ENCODE measurements around the gene RANBP17. TPM values are rescaled to one million over a fixed set of nuclear protein-coding genes. Genes with fewer than 3 reads are reported as not detected.

RANBP17 gene
- total and polyA plus RNA-seq, 2 of the 4 experiments (the other 2 are of a cell fraction): 8.2 to 29.0 TPM

DNA sequence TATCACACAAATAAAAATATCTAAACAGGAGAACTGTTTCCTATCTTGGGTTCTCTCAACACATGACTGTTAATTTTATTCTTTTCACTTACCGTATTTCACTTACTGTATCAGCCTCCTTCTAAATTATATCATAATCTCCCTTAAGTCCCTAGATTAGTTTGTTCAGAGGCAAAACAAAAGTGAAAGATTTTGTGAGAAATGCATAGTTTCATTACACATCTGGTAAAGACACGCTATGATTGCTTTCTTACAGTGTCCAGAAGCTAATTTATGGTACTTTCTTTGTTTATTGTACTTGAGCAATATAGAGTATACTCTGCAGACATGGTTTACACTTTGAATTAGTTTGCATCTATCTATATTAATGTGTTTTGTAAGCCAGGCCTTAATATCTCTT, 287.5 kb downstream of the RANBP17 start:
- Histone ChIP-seq H2AFZ (replicated peaks; ENCODE audit: low read length, poor library complexity) (no peak overlapping the region), H3K14ac (replicated peaks; ENCODE audit: low read depth, low read length) (no peak overlapping the region), H3K4me2 (ENCODE audit: low read depth, low read length) (no peak overlapping the region), H3K4me1 (ENCODE audit: control insufficient read depth, insufficient read depth, low read length) (peaks cover 3% of the 10 kb centered on the region; the same call in 1 of the 2 replicates), H3K18ac (ENCODE audit: low read depth, low read length) (no peak overlapping the region), H3K79me1 (ENCODE audit: low read depth in 1 of 2, low read length in 2 of 2) (no peaks in the 10 kb centered on the region), H3K9me3 (ENCODE audit: control insufficient read depth, insufficient read depth, low read length) (no peaks in the 10 kb centered on the region), H2BK20ac (ENCODE audit: low read depth, low read length) (no peak overlapping the region), H4K20me1 (ENCODE audit: insufficient read depth, low read length) (no peaks in the 10 kb centered on the region), H3K27me3 (ENCODE audit: control insufficient read depth, insufficient read depth, low read length) (no peaks in the 10 kb centered on the region), H2BK15ac (ENCODE audit: low read depth, low read length) (no peak overlapping the region), H3K4ac (ENCODE audit: low read depth, low read length) (no peak overlapping the region), H2AK5ac (ENCODE audit: low read depth, low read length) (no peak overlapping the region), H4K8ac (ENCODE audit: low read depth in 2 of 2, low read length in 2 of 2) (no peak overlapping the region), H3K4me3 (ENCODE audit: insufficient read depth, low read depth, low read length) (no peak overlapping the region), H3K36me3 (ENCODE audit: control insufficient read depth, insufficient read depth, low read length) (no peaks in the 10 kb centered on the region), H2BK5ac (ENCODE audit: low read depth, low read length, poor library complexity, severe bottlenecking) (no peak overlapping the region), H3K9me1 (ENCODE audit: insufficient read depth, low read length) (no peaks in the 10 kb centered on the region), H4K5ac (ENCODE audit: low read depth, low read length) (no peak overlapping the region), H3K23ac (ENCODE audit: low read depth, low read length) (no peak overlapping the region), H3K9ac (ENCODE audit: low read depth, low read length) (no peak overlapping the region), H4K91ac (ENCODE audit: insufficient read depth, low read depth, low read length) (no peak overlapping the region), H2BK120ac (ENCODE audit: low read depth, low read length) (no peak overlapping the region), H3K56ac (ENCODE audit: extremely low read depth, insufficient read depth, low read length) (no peak overlapping the region), H3K27ac (ENCODE audit: insufficient read depth, low read length) (no peak overlapping the region), H2AK9ac (replicated peaks; ENCODE audit: low read depth, low read length, poor library complexity) (no peak overlapping the region)
- no peak for DNase-seq
- intact Hi-C loops (cut with micrococcal nuclease) (no loop called here), dilution Hi-C loops (cut with HindIII; ENCODE audit: low sequenced_read_pairs, unreplicated experiment) (no loop called here), in situ Hi-C loops (cut with MboI; ENCODE audit: low sequenced_read_pairs) (no loop called here)
- CTCF ChIA-PET: no interaction called here
- WGBS, 2 experiments (ENCODE audit: extremely low coverage in 2 of 2, insufficient read length in 1 of 2): 88% methylated on average over 1 of the region's 2 CpGs; no CpG with 5 or more reads in 1 of the 2 experiments
- no TSS peak for BruUV-seq (replicated peaks)
- no peak for TF ChIP-seq MXI1 (IDR thresholded peaks at IDR 0.05; ENCODE audit: borderline replicate concordance, low read depth, low read length)
- TF ChIP-seq RFX5 (IDR thresholded peaks at IDR 0.05; ENCODE audit: low read depth, low read length): no peak
- TF ChIP-seq, protein P1, sequence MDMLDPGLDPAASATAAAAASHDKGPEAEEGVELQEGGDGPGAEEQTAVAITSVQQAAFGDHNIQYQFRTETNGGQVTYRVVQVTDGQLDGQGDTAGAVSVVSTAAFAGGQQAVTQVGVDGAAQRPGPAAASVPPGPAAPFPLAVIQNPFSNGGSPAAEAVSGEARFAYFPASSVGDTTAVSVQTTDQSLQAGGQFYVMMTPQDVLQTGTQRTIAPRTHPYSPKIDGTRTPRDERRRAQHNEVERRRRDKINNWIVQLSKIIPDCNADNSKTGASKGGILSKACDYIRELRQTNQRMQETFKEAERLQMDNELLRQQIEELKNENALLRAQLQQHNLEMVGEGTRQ (IDR thresholded peaks at IDR 0.05; ENCODE audit: low read depth, low read length): no peak
- TF ChIP-seq CHD1 (IDR thresholded peaks at IDR 0.05; ENCODE audit: low read depth, low read length): no peak
- TF ChIP-seq MAZ (IDR thresholded peaks at IDR 0.05; ENCODE audit: borderline replicate concordance, low read depth, low read length): no peak
- no peak for TF ChIP-seq CTCF (conservative IDR thresholded peaks at IDR 0.05; ENCODE audit: low read depth, low read length)
- no peak for TF ChIP-seq RAD21 (IDR thresholded peaks at IDR 0.05; ENCODE audit: low read length)
- no peak for TF ChIP-seq RCOR1 (IDR thresholded peaks at IDR 0.05; ENCODE audit: insufficient replicate concordance, low read length)
- TF ChIP-seq MAFK (IDR thresholded peaks at IDR 0.05; ENCODE audit: low read depth, low read length): no peak
- TF ChIP-seq FOS (IDR thresholded peaks at IDR 0.05; ENCODE audit: low read depth, low read length): no peak
- no peak for TF ChIP-seq NFE2L2 (IDR thresholded peaks at IDR 0.05; ENCODE audit: low read depth, low read length)
- no peak for TF ChIP-seq CEBPB (IDR thresholded peaks at IDR 0.05; ENCODE audit: low read depth, low read length)
- TF ChIP-seq SMC3 (IDR thresholded peaks at IDR 0.05; ENCODE audit: low read depth, low read length): no peak
- TF ChIP-seq POLR2A (IDR thresholded peaks at IDR 0.05; ENCODE audit: low read depth, low read length): no peak
- TF ChIP-seq, protein P2, sequence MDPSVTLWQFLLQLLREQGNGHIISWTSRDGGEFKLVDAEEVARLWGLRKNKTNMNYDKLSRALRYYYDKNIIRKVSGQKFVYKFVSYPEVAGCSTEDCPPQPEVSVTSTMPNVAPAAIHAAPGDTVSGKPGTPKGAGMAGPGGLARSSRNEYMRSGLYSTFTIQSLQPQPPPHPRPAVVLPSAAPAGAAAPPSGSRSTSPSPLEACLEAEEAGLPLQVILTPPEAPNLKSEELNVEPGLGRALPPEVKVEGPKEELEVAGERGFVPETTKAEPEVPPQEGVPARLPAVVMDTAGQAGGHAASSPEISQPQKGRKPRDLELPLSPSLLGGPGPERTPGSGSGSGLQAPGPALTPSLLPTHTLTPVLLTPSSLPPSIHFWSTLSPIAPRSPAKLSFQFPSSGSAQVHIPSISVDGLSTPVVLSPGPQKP (IDR thresholded peaks at IDR 0.05; ENCODE audit: borderline replicate concordance, low read depth, low read length): no peak
- TF ChIP-seq BHLHE40 (IDR thresholded peaks at IDR 0.05; ENCODE audit: low read depth, low read length): no peak
- POLR2A ChIA-PET (ENCODE audit: unreplicated experiment): no interaction called here
- no peak for ATAC-seq (ENCODE audit: low read depth)

Data from IMR-90 (cell line).